GM12891 (cell line): ENCODE results near the gene PCDHGA7.
"Not testable (repeated sequence)": the region's sequence is repeated elsewhere in the genome, so short reads cannot be mapped to it uniquely, and the experiment has no call there.

Experiments used
- DNase-seq: peaks from one replicate; pipeline ENCODE4 v3.0.0; 2011; ENCODE audit warnings: low spot score; ENCODE audit not compliant: insufficient read length
- FAIRE-seq: peaks from 2 replicates; lab custom pipeline; 2011; peaks lifted over from hg19 to GRCh38; lab: Jason Lieb, UNC
- PAX5 ChIP-seq: IDR thresholded peaks from 2 replicates; pipeline ENCODE4 v1.6.1; 2011; ENCODE audit warnings: low read length, moderate library complexity, mild to moderate bottlenecking; ENCODE audit not compliant: insufficient read depth, severe bottlenecking
- POLR2A ChIP-seq: IDR thresholded peaks from 2 replicates; pipeline ENCODE4 v1.6.1; 2011; ENCODE audit warnings: low read depth, low read length, control low read depth
- POLR2AphosphoS5 ChIP-seq: IDR thresholded peaks from 2 replicates; pipeline ENCODE4 v1.6.1; 2011; ENCODE audit warnings: low read depth, low read length, control low read depth
- POU2F2 ChIP-seq: IDR thresholded peaks from 2 replicates; pipeline ENCODE4 v1.6.1; 2011; ENCODE audit warnings: low read depth, mild to moderate bottlenecking, control low read depth, low read length, moderate library complexity
- SPI1 ChIP-seq: IDR thresholded peaks from 2 replicates; pipeline ENCODE4 v1.6.1; 2011; ENCODE audit warnings: low read depth, low read length, control low read depth
- TAF1 ChIP-seq: IDR thresholded peaks from 2 replicates; pipeline ENCODE4 v1.6.1; 2011; ENCODE audit warnings: low read depth, low read length, control low read depth

Gene PCDHGA7

GRCh38 chr5:141363952-141364660 lies 18.4 kb upstream of the PCDHGA7 start, which contains the start of gene PCDHGA5:
Gene PCDHGA5 (plus strand): TSS chr5:141364162. CDS start chr5:141364331, 169 bp downstream.
- DNase-seq: no peak
- TF ChIP-seq TAF1 (no peak), SPI1 (no peak), PAX5 (no peak), POLR2A (no peak), POLR2AphosphoS5 (no peak), POU2F2 (no peak)
- FAIRE-seq: no peak

- TF ChIP-seq SPI1: no peak
- TF ChIP-seq POLR2AphosphoS5: no peak
- no peak for TF ChIP-seq POU2F2
- no peak for TF ChIP-seq PAX5
- TF ChIP-seq POLR2A: no peak
- no peak for TF ChIP-seq TAF1
- DNase-seq (no peak), FAIRE-seq (no peak)
Observed at GRCh38 chr5:141366016-141366896, 16.3 kb upstream of the PCDHGA7 start.

- TF ChIP-seq TAF1 (no peak), POU2F2 (no peak), POLR2A (no peak), PAX5 (no peak), POLR2AphosphoS5 (no peak), SPI1 (no peak)
- DNase-seq: peak; percentile 43
- FAIRE-seq: peak; percentile 5
Observed at GRCh38 chr5:141369994-141370848, 12.3 kb upstream of the PCDHGA7 start, which contains the start of gene PCDHGB3. Gene PCDHGB3 (plus strand): TSS chr5:141370242. CDS start chr5:141370395, 153 bp downstream.

GRCh38 chr5:141371572-141372475 lies 10.7 kb upstream of the PCDHGA7 start:
- TF ChIP-seq POLR2A (no peak), SPI1 (no peak), POLR2AphosphoS5 (no peak), TAF1 (no peak), PAX5 (no peak), POU2F2 (no peak)
- no peak for FAIRE-seq
- DNase-seq: no peak

GRCh38 chr5:141373673-141374317 lies 8.7 kb upstream of the PCDHGA7 start, which contains the start of gene PCDHGA6:
Gene PCDHGA6 (plus strand): TSS chr5:141373891. CDS start chr5:141374084, 193 bp downstream.
- TF ChIP-seq PAX5: no peak
- TF ChIP-seq TAF1: no peak
- no peak for TF ChIP-seq POU2F2
- no peak for TF ChIP-seq SPI1
- TF ChIP-seq POLR2AphosphoS5: no peak
- TF ChIP-seq POLR2A: no peak
- FAIRE-seq (no peak), DNase-seq (no peak)

GRCh38 chr5:141374627-141375026 lies 7.9 kb upstream of the PCDHGA7 start:
- TF ChIP-seq SPI1 (no peak), POLR2A (no peak), POU2F2 (no peak), POLR2AphosphoS5 (no peak), PAX5 (no peak), TAF1 (no peak)
- FAIRE-seq: no peak
- no peak for DNase-seq

- not testable (repeated sequence) for FAIRE-seq, DNase-seq
Observed at GRCh38 chr5:141375444-141376155, 6.9 kb upstream of the PCDHGA7 start.

GRCh38 chr5:141383345-141383744 lies 803 bp downstream of the PCDHGA7 start:
- DNase-seq: no peak
- TF ChIP-seq SPI1 (no peak), POLR2AphosphoS5 (no peak), TAF1 (no peak), POU2F2 (no peak), POLR2A (no peak), PAX5 (no peak)
- FAIRE-seq: no peak
